A673 (cell line): ENCODE data around the gene TMEM18. TPM values are rescaled to one million over a fixed set of nuclear protein-coding genes. Genes with fewer than 3 reads are reported as not detected.

Source experiments
- BruUV-seq: library from RNA; stranded (reverse); fragments of 400-500 nt; replicated peaks from 2 replicates; lab custom pipeline; 2021; lab: Mats Ljungman, UMichigan
- CTCF ChIA-PET: fragments of 300-600 bp; sonication (Branson Sonifier 250); formaldehyde crosslinking; loops from one replicate; lab custom pipeline; 2022; ENCODE audit warnings: antibody characterized with exemption; lab: Charles Lee
- POLR2A ChIA-PET: fragments of 300-600 bp; sonication (Branson Sonifier 250); formaldehyde crosslinking; loops from one replicate; lab custom pipeline; 2022; ENCODE audit warnings: antibody characterized with exemption; ENCODE audit not compliant: low non-redundant PET; lab: Charles Lee
- DNase-seq: peaks from one replicate; pipeline ENCODE4 v3.0.0-alpha.2; 2015; ENCODE audit warnings: low spot score
- H3K27ac ChIP-seq: fragments of 200-600 bp; sonication (generic); 2 replicates; pipeline ENCODE4 v1.5.1; 2016; ENCODE audit warnings: mixed run types, low read depth, mild to moderate bottlenecking, mixed read lengths, antibody characterized with exemption, low read length; ENCODE audit not compliant: poor library complexity, severe bottlenecking
- H3K27me3 ChIP-seq: fragments of 200-600 bp; sonication (generic); replicated peaks from 2 replicates; pipeline ENCODE4 v1.6.1; 2017; ENCODE audit warnings: mixed run types, low read depth, mild to moderate bottlenecking, mixed read lengths, antibody characterized with exemption, low read length; ENCODE audit not compliant: insufficient read depth, poor library complexity
- H3K36me3 ChIP-seq: fragments of 200-600 bp; sonication (generic); 2 replicates; pipeline ENCODE4 v1.6.1; 2016; ENCODE audit warnings: mixed run types, mild to moderate bottlenecking, mixed read lengths, antibody characterized with exemption, low read length; ENCODE audit not compliant: insufficient read depth, poor library complexity, severe bottlenecking
- H3K4me1 ChIP-seq: fragments of 200-600 bp; sonication (generic); 2 replicates; pipeline ENCODE4 v1.6.1; 2017; ENCODE audit warnings: mixed run types, mild to moderate bottlenecking, mixed read lengths, antibody characterized with exemption, low read length; ENCODE audit not compliant: insufficient read depth, poor library complexity, severe bottlenecking
- H3K4me3 ChIP-seq: fragments of 200-600 bp; sonication (generic); 2 replicates; pipeline ENCODE4 v1.5.1; 2016; ENCODE audit warnings: low read depth, mixed run types, mild to moderate bottlenecking, mixed read lengths, low read length; ENCODE audit not compliant: poor library complexity, severe bottlenecking
- H3K9me3 ChIP-seq: fragments of 200-600 bp; sonication (generic); 2 replicates; pipeline ENCODE4 v1.6.1; 2016; ENCODE audit warnings: mixed run types, low read depth, mild to moderate bottlenecking, mixed read lengths, antibody characterized with exemption, low read length; ENCODE audit not compliant: poor library complexity, severe bottlenecking
- CTCF ChIP-seq: fragments of 300-800, 200-600 bp; sonication (generic); conservative IDR thresholded peaks from 2 replicates; pipeline ENCODE4 v1.5.1; 2017; ENCODE audit warnings: low read depth, mild to moderate bottlenecking, antibody characterized with exemption, low read length, moderate library complexity, mixed read lengths
- EZH2 ChIP-seq: fragments of 200-600 bp; sonication (generic); IDR thresholded peaks from 2 replicates; pipeline ENCODE4 v1.6.1; 2017; ENCODE audit warnings: borderline replicate concordance, low read depth, mild to moderate bottlenecking, mixed read lengths, antibody characterized with exemption, low read length; ENCODE audit not compliant: poor library complexity, severe bottlenecking
- intact Hi-C: fragments of 100-400 bp; cut with micrococcal nuclease; formaldehyde crosslinking; loops from one replicate; pipeline ENCODE4 v1.10.0; 2022; ENCODE audit not compliant: unreplicated experiment
- total RNA-seq: library from RNA; stranded (reverse); gene quantifications from 2 replicates; pipeline ENCODE4 v1.2.3, GENCODE V29; 2021

TMEM18 gene
- total RNA-seq, 1 experiment from 2014 or later = 29.0 TPM

- Histone ChIP-seq H3K36me3 (peaks cover 21% of the 10 kb centered on the region), H3K4me3 (no peak overlapping the region), H3K4me1 (peaks cover 8% of the 10 kb centered on the region), H3K9me3 (no peaks in the 10 kb centered on the region), H3K27ac (no peak overlapping the region), H3K27me3 (no peaks in the 10 kb centered on the region)
- no TSS peak for BruUV-seq
- ChIA-PET CTCF (no interaction called here), POLR2A (no interaction called here)
- no peak for DNase-seq
- TF ChIP-seq CTCF = no peak
- no peak for TF ChIP-seq EZH2
- intact Hi-C loops = no loop called here
Measured at GRCh38 chr2:672606-672905, 4.7 kb downstream of the TMEM18 start.

DNA sequence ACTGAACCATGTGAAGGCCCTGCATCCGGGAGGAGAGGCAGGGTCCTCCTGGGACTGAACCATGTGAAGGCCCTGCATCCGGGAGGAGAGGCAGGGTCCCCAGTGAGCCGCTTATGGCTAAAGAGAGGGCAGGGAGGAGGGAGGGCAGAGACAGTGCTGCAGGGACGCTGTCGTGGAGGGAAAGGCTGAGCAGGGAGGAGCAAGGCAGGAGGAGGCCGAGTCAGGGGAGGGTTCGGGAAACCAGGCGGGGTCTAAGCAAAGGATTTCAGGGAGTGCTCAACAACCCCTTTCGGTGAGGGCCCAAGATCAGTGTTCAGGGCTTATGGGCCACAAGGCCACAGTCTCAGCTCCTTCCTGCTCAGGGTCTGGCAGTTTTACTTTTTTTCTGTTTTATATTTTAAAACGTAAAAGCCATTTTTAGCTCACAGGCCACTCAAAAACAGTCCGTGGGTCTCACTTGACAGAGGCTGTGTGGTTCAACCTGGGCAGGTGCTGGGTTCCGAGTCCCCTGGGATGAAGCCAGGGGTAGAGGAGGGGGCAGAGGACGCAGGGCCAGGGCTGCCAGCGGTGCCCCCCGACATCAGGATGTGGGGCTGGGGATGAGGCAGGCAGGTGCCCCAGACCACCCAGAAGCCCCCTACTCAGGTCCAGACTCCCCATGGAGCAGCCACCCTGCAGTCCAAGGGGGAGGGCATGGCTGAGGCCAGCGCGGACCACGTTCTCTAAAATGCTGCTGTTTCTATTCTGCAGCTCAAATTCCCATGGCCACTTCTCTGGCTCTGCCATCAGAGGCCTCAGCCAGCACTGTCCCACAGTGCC is 5.2 kb downstream of the TMEM18 start:
- Histone ChIP-seq H3K4me3 (no peak overlapping the region), H3K36me3 (peaks cover 24% of the 10 kb centered on the region), H3K27ac (no peak overlapping the region), H3K27me3 (no peaks in the 10 kb centered on the region), H3K9me3 (no peaks in the 10 kb centered on the region), H3K4me1 (peaks cover 8% of the 10 kb centered on the region)
- ChIA-PET POLR2A (no interaction called here), CTCF (no interaction called here)
- TF ChIP-seq EZH2 = no peak
- TF ChIP-seq CTCF = no peak
- no peak for DNase-seq
- intact Hi-C loops = no loop called here
- no TSS peak for BruUV-seq

GRCh38 chr2:671072-671471 is 6.1 kb downstream of the TMEM18 start:
- Histone ChIP-seq H3K4me3 (no peak overlapping the region), H3K27ac (no peak overlapping the region), H3K27me3 (no peaks in the 10 kb centered on the region), H3K4me1 (peaks cover 8% of the 10 kb centered on the region), H3K9me3 (peaks cover 4% of the 10 kb centered on the region), H3K36me3 (peaks cover 31% of the 10 kb centered on the region)
- DNase-seq = no peak
- ChIA-PET CTCF (no interaction called here), POLR2A (no interaction called here)
- intact Hi-C loops = no loop called here
- no TSS peak for BruUV-seq
- TF ChIP-seq EZH2 (no peak), CTCF (no peak)
